22Rv1 (cell line): ENCODE measurements around the gene SEL1L.

Experiments
- ZFX ChIP-seq: fragments of 450-650 bp; IDR thresholded peaks from 2 replicates; pipeline ENCODE4 v1.6.1; 2017; ENCODE audit warnings: antibody characterized with exemption, borderline replicate concordance
- TF ChIP-seq, protein P1 (sequence below): fragments of 450-650 bp; IDR thresholded peaks from 2 replicates; pipeline ENCODE4 v1.5.1; 2017; ENCODE audit warnings: mild to moderate bottlenecking

DNA sequence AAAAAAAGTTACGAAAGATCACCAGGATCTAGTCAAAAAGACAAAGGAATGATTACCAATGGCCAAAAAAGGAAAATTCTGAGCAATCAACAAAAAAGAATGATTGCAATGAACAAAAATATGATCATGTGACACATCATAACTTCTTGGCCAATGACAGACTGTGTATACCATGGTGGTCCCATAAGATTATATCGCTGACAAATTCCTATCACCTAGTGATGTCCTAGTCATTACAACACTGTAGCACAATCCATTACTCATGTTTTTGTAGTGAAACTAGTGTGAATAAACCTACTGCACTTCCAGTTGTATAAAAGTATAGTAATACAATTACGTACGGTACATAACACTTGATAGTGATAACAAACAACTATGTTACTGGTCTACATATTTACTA is 12.3 kb downstream of the SEL1L start:
- TF ChIP-seq, protein P1, sequence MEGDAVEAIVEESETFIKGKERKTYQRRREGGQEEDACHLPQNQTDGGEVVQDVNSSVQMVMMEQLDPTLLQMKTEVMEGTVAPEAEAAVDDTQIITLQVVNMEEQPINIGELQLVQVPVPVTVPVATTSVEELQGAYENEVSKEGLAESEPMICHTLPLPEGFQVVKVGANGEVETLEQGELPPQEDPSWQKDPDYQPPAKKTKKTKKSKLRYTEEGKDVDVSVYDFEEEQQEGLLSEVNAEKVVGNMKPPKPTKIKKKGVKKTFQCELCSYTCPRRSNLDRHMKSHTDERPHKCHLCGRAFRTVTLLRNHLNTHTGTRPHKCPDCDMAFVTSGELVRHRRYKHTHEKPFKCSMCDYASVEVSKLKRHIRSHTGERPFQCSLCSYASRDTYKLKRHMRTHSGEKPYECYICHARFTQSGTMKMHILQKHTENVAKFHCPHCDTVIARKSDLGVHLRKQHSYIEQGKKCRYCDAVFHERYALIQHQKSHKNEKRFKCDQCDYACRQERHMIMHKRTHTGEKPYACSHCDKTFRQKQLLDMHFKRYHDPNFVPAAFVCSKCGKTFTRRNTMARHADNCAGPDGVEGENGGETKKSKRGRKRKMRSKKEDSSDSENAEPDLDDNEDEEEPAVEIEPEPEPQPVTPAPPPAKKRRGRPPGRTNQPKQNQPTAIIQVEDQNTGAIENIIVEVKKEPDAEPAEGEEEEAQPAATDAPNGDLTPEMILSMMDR: no peak
- no peak for TF ChIP-seq ZFX
